GM12878 (cell line): ENCODE data around the gene RPS6KA2. TPM values are rescaled to one million over a fixed set of nuclear protein-coding genes. Genes with fewer than 3 reads are reported as not detected.

Experiments used
- ATAC-seq: fragments of 200-7000 bp; cut with Tn5 transposase; 3 replicates; pipeline ENCODE4 v1.9.1; 2020; ENCODE audit warnings: mild to moderate bottlenecking, moderate library complexity
- BruUV-seq: library from RNA; stranded (reverse); fragments of 400-500 nt; replicated peaks from 2 replicates; lab custom pipeline; 2021; lab: Mats Ljungman, UMichigan
- CTCF ChIA-PET: fragments of 300-600 bp; sonication (Branson Sonifier 250); formaldehyde crosslinking; extraction: SDS; loops from one replicate; lab custom pipeline; 2021; ENCODE audit warnings: inconsistent platforms; lab: Yijun Ruan, JAX
- POLR2A ChIA-PET: fragments of 350-600 bp; formaldehyde crosslinking; extraction: SDS; loops from one replicate; lab custom pipeline; 2021; ENCODE audit warnings: inconsistent platforms; lab: Charles Lee
- RAD21 ChIA-PET: fragments of 300-600 bp; sonication (Branson Sonifier 250); formaldehyde crosslinking; loops from one replicate; lab custom pipeline; 2023; ENCODE audit warnings: antibody characterized with exemption; ENCODE audit not compliant: unreplicated experiment; lab: Charles Lee
- SMC1A ChIA-PET: fragments of 300-600 bp; sonication (Branson Sonifier 250); formaldehyde crosslinking; loops from one replicate; lab custom pipeline; 2023; ENCODE audit not compliant: unreplicated experiment, uncharacterized antibody; lab: Charles Lee
- DNase-seq: peaks from one replicate; pipeline ENCODE4 v3.0.0-alpha.2; 2011; ENCODE audit warnings: low read depth, low spot score
- FAIRE-seq: peaks from 3 replicates; lab custom pipeline; 2011; peaks lifted over from hg19 to GRCh38; lab: Jason Lieb, UNC
- H2AFZ ChIP-seq: 2 replicates; pipeline ENCODE4 v1.6.0; 2011; ENCODE audit warnings: low read depth, low read length, control low read depth; ENCODE audit not compliant: control insufficient read depth
- H3K27ac ChIP-seq: 2 replicates; pipeline ENCODE4 v1.5.1; 2011; ENCODE audit warnings: control low read depth; ENCODE audit not compliant: control insufficient read depth, insufficient read depth
- H3K27me3 ChIP-seq, 2 experiments: replicated peaks in 1 of 2; 2 replicates each; pipeline versions ENCODE4 v1.6.0 to v1.6.1; 2011; ENCODE audit warnings: low read length in 1 of 2; ENCODE audit not compliant: control insufficient read depth in 2 of 2, insufficient read depth in 2 of 2
- H3K36me3 ChIP-seq, 2 experiments: 2 replicates each; pipeline ENCODE4 v1.5.1; 2011; ENCODE audit warnings: low read length in 1 of 2; ENCODE audit not compliant: control insufficient read depth in 2 of 2, insufficient read depth in 2 of 2
- H3K4me1 ChIP-seq: 2 replicates; pipeline ENCODE4 v1.6.1; 2011; ENCODE audit warnings: mild to moderate bottlenecking, low read length, moderate library complexity, mixed read lengths; ENCODE audit not compliant: control insufficient read depth, insufficient read depth
- H3K4me2 ChIP-seq: 2 replicates; pipeline ENCODE4 v1.6.0; 2011; ENCODE audit warnings: control low read depth; ENCODE audit not compliant: control insufficient read depth, insufficient read depth
- H3K4me3 ChIP-seq: fragments of 200-600 bp; sonication (generic); 2 replicates; pipeline ENCODE4 v1.5.1; 2016
- H3K79me2 ChIP-seq: 2 replicates; pipeline ENCODE4 v1.6.0; 2011; ENCODE audit warnings: low read length; ENCODE audit not compliant: control insufficient read depth, insufficient read depth
- H3K9ac ChIP-seq: 2 replicates; pipeline ENCODE4 v1.8.0; 2011; ENCODE audit warnings: low read length, control low read depth, mixed read lengths; ENCODE audit not compliant: control insufficient read depth, insufficient read depth
- H3K9me3 ChIP-seq: replicated peaks from 3 replicates; pipeline ENCODE4 v1.5.1; 2011; ENCODE audit warnings: mild to moderate bottlenecking, low read length; ENCODE audit not compliant: control insufficient read depth, insufficient read depth
- H4K20me1 ChIP-seq: 2 replicates; pipeline ENCODE4 v1.6.0; 2011; ENCODE audit not compliant: control insufficient read depth, insufficient read depth
- IKZF1 ChIP-seq: fragments of 450-650 bp; conservative IDR thresholded peaks from 2 replicates; pipeline ENCODE4 v1.6.1; 2017; ENCODE audit warnings: antibody characterized with exemption, mild to moderate bottlenecking
- IRF4 ChIP-seq: IDR thresholded peaks from 2 replicates; pipeline ENCODE4 v1.6.1; 2011; ENCODE audit warnings: low read depth, low read length
- MTA3 ChIP-seq: IDR thresholded peaks from 2 replicates; pipeline ENCODE4 v1.6.1; 2012; ENCODE audit warnings: low read length, inconsistent platforms, borderline replicate concordance
- MXI1 ChIP-seq: fragments of 150-350 bp; IDR thresholded peaks from 2 replicates; pipeline ENCODE4 v1.6.1; 2011; ENCODE audit warnings: low read depth, mild to moderate bottlenecking, inconsistent platforms, low read length, improper control_type of control experiment
- MYC ChIP-seq: IDR thresholded peaks from 2 replicates; pipeline ENCODE4 v1.6.1; 2011; ENCODE audit warnings: mild to moderate bottlenecking, low read length, moderate library complexity, inconsistent platforms; ENCODE audit not compliant: insufficient read depth, insufficient replicate concordance, insufficient read length, severe bottlenecking
- RAD51 ChIP-seq: fragments of 450-650 bp; IDR thresholded peaks from 2 replicates; pipeline ENCODE4 v1.6.1; 2016; ENCODE audit warnings: moderate library complexity, mild to moderate bottlenecking, inconsistent platforms
- SREBF2 ChIP-seq: IDR thresholded peaks from 2 replicates; pipeline ENCODE4 v1.6.1; 2012; ENCODE audit warnings: mild to moderate bottlenecking, low read length
- TCF3 ChIP-seq: IDR thresholded peaks from 2 replicates; pipeline ENCODE4 v1.6.1; 2012; ENCODE audit warnings: low read depth, mild to moderate bottlenecking, low read length, borderline replicate concordance; ENCODE audit not compliant: insufficient read depth
- ZNF274 ChIP-seq: IDR thresholded peaks from one replicate; pipeline ENCODE4 v1.8.0; 2011; ENCODE audit not compliant: insufficient read length, insufficient read depth
- WGBS: methylation state at CpG from one replicate; pipeline ENCODE4 v1.1.6; 2016; ENCODE audit warnings: low lambda C conversion rate; ENCODE audit not compliant: insufficient replicate concordance, insufficient coverage; ENCODE audit errors: missing lambda C conversion rate; 5-methylcytosine and 5-hydroxymethylcytosine counted together
- in situ Hi-C: fragments of 300-500 bp; cut with MboI; formaldehyde crosslinking; loops from 9 replicates; pipeline ENCODE4 v1.14.3; 2018; ENCODE audit warnings: mixed read lengths
- intact Hi-C: fragments of 100-400 bp; cut with micrococcal nuclease; formaldehyde crosslinking; loops from one replicate; pipeline ENCODE4 v1.14.2; 2022; ENCODE audit not compliant: unreplicated experiment
- polyA plus RNA-seq, 11 experiments: library from polyadenylated mRNA; depleted of rRNA in 4 of 11; unstranded in 6 of 11; stranded (reverse) in 5 of 11; fragments of >200 nt; fragmentation: Nextera tagmentation in 4 of 11; fragmentation: Illumina TruSeq in 1 of 11; extraction: Ambion mirVana in 4 of 11; extraction: Trizol in 1 of 11; gene quantifications; 1 replicate in 1 of 11; 2 replicates in 10 of 11; pipeline versions ENCODE4 v1.2.1 to v1.2.3, GENCODE V29; 2011 to 2016; ENCODE audit warnings: inconsistent platforms in 2 of 11, missing spikeins in 2 of 11, low read depth in 1 of 11
- total RNA-seq, 4 experiments: library from RNA; depleted of rRNA in 3 of 4; stranded (reverse); fragments of >200 nt in 3 of 4; fragmentation: Illumina TruSeq in 1 of 4; extraction: Trizol in 1 of 4; gene quantifications; 2 replicates each; pipeline versions ENCODE4 v1.2.1 to v1.2.3, GENCODE V29; 2013 to 2021
- TF ChIP-seq, protein P1 (sequence below): IDR thresholded peaks from 2 replicates; pipeline ENCODE4 v1.6.1; 2011; ENCODE audit warnings: mild to moderate bottlenecking, low read depth, low read length, moderate library complexity; ENCODE audit not compliant: insufficient replicate concordance

The RPS6KA2 gene
- total and polyA plus RNA-seq, 10 of the 15 experiments (the other 5 are each of a cell fraction or from before 2014, with no cell fraction given), result 0.02 to 1.0 (median 0.22) TPM; not detected in 1

DNA sequence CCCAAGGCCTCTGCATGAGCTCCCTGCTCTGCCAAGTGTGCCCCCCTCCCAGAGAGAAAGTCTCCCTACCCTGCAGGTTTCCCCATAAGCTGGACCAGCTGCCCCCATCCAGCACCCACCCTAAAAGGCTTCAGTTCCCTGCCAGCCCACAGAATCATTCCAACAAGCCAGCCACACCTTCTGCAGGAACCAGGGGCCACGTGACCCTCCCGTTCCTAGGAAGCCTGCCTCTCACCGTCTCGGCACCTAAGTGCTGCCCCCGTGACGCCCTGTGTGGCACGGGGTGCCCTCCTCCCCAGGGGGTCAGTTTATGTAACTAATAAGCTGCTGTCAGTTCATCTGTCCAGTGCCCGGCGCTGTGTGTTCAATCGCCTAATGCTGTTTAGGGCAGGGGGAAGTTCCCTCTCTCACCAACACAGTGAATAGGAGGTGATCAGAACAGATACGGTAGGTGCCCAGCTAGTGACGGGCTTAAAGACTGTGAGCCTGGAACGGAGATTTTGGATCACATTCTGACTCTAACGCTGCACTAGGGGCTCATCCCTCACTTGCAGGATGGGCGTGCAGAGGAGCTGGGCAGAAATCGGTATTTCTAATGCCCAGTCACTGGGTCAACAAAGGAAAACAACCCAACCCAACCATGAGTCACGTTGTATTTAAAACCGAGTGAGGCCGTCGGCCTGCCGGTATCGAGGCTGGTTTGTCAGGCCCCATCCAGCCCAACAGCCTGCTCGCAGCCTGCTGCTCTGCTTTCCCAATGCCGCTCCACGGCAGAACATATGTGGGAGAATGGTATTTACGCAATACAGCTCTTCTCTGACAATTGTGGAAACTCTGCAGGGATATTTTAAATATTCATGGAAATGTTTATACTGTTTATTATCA is 96.6 kb downstream of the RPS6KA2 start:
- Histone ChIP-seq H3K4me1 (no peaks in the 10 kb centered on the region), H3K4me2 (no peak overlapping the region), H2AFZ (no peak overlapping the region), H3K27ac (no peak overlapping the region), H3K4me3 (no peak overlapping the region), H3K9me3 (no peaks in the 10 kb centered on the region; the same call in 1 of the 3 replicates), H3K27me3 (no peaks in the 10 kb centered on the region), H3K79me2 (no peaks in the 10 kb centered on the region), H4K20me1 (no peaks in the 10 kb centered on the region), H3K36me3 (no peaks in the 10 kb centered on the region), H3K9ac (no peak overlapping the region)
- intact Hi-C loops, result no loop called here
- SMC1A ChIA-PET, result no interaction called here
- BruUV-seq, result no TSS peak
- no peak for ATAC-seq
- TF ChIP-seq MXI1 (no peak), MTA3 (no peak), IRF4 (no peak), IKZF1 (no peak), SREBF2 (no peak), MYC (no peak), TCF3 (no peak), RAD51 (no peak), ZNF274 (no peak)
- TF ChIP-seq, protein P1, sequence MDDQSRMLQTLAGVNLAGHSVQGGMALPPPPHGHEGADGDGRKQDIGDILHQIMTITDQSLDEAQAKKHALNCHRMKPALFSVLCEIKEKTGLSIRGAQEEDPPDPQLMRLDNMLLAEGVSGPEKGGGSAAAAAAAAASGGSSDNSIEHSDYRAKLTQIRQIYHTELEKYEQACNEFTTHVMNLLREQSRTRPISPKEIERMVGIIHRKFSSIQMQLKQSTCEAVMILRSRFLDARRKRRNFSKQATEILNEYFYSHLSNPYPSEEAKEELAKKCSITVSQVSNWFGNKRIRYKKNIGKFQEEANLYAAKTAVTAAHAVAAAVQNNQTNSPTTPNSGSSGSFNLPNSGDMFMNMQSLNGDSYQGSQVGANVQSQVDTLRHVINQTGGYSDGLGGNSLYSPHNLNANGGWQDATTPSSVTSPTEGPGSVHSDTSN, result no peak
- WGBS, result 69% methylated on average over 26 of the region's 26 CpGs
- in situ Hi-C loops, result no loop called here
- CTCF ChIA-PET, result interaction anchor here (1.0 kb wide), 1 partner anchor 18 kb away, joined by 3 read pairs; no protein-coding TSS in a partner anchor
- POLR2A ChIA-PET, result no interaction called here
- RAD21 ChIA-PET, result no interaction called here
- no peak for DNase-seq
- FAIRE-seq, result no peak
